Measurements from ENCODE around the gene BHMT2. TPM values are rescaled to one million over a fixed set of nuclear protein-coding genes. Genes with fewer than 3 reads are reported as not detected.

Gene BHMT2
- total RNA-seq (not detected), polyA plus RNA-seq (not detected), total RNA-seq (0 reads per million in 6 experiments)

DNA sequence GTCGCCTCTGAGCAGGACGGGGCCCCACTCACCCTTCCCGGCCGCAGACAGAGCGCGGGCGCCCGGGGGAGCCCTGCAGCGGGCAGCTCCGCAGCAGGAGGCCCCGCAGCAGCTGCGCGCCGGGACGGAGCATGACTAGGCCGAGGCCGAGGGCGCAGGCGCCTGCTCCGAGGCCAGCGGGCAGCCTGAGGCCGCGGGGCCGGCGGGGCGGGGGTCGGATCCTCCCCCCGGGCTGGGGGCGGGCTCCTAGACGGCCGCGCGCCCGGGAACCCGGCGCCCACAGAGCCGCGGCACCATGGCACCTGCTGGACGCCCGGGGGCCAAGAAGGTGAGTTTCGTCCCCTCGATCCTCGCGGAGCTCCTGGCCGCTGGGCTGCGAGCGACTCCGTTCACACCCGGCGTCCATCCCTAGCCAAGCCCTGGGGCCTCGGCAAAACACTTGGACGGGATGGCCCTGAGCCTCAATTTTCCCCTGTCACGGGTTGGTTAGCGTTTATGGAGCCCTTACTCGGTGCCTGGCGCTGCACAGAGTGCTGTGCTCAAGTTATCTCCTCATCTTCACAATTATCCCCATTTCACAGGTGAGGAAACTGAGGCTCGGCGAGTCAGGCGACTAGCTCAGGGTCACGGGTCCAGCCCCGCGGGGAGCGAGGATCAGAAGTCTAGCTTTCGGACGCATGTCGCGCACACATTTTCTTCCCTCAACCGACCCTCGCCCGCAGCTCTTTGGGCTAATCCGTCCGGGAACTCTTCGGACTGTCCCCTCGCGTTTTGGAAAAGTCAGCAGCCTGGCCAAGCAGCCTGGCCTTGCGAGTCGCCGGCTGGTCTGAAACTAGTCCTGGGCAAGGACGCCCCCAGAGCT lies at the start of gene BHMT2, which contains the start of gene DMGDH:
Gene BHMT2 (plus strand): TSS at position 280 of the 862 bp plus-strand sequence. CDS start 16 bp downstream, at position 296.
Gene DMGDH (minus strand): TSS at position 187 of the 862 bp plus-strand sequence. CDS start 54 bp downstream, at position 133.
- peaks cover 0 to 11% (median 3%) of the 10 kb centered on the region in 3 donors for H3K36me3 Mint-ChIP-seq
- POLR2A ChIA-PET = no interaction called here
- ATAC-seq = no peak
- H3K27ac Mint-ChIP-seq = peak within 1 kb of the TSS in 1 of 10 donors; percentile 67
- H3K4me1 Mint-ChIP-seq = peaks cover 0 to 6% (median 0%) of the 10 kb centered on the region in 4 donors
- H3K27me3 Mint-ChIP-seq = peaks cover 18 to 45% (median 32%) of the 10 kb centered on the region in 5 donors
- no peak for DNase-seq
- H3K9me3 Mint-ChIP-seq = peaks cover 0 to 2% (median 0%) of the 10 kb centered on the region in 9 donors
- peak within 1 kb of the TSS in 1 of 10 donors; percentile 12 for H3K4me3 Mint-ChIP-seq

GRCh38 chr5:79020861-79021561 lies 48.6 kb upstream of the BHMT2 start:
- Mint-ChIP-seq H3K36me3 (no peaks in the 10 kb centered on the region), H3K4me1 (peaks cover 6 to 20% (median 9%) of the 10 kb centered on the region in 4 donors), H3K27ac (no peak overlapping the region), H3K4me3 (peak overlapping the region in 3 of 10 donors; percentile 8 to 37 (median 26)), H3K27me3 (peaks cover 26 to 60% (median 37%) of the 10 kb centered on the region in 5 donors), H3K9me3 (no peaks in the 10 kb centered on the region)
- peak in 6 of 10 donors; percentile 12 to 30 (median 22) for DNase-seq
- POLR2A ChIA-PET = interaction anchor here (0.5 to 1.1 kb wide), 2 partner anchors 36 to 1252 kb away, joined by 3 to 5 read pairs; partner anchors contain the start of gene ARSB
- peak; percentile 59 to 60 for ATAC-seq

GRCh38 chr5:79021753-79022152 lies 47.8 kb upstream of the BHMT2 start:
- POLR2A ChIA-PET = no interaction called here
- DNase-seq (no peak), ATAC-seq (no peak)
- no peak overlapping the region for H3K27ac Mint-ChIP-seq
- no peaks in the 10 kb centered on the region for H3K36me3 Mint-ChIP-seq
- H3K27me3 Mint-ChIP-seq = peaks cover 26 to 62% (median 40%) of the 10 kb centered on the region in 5 donors
- no peak overlapping the region for H3K4me3 Mint-ChIP-seq
- no peaks in the 10 kb centered on the region for H3K9me3 Mint-ChIP-seq
- peaks cover 6 to 20% (median 9%) of the 10 kb centered on the region in 4 donors for H3K4me1 Mint-ChIP-seq

DNA sequence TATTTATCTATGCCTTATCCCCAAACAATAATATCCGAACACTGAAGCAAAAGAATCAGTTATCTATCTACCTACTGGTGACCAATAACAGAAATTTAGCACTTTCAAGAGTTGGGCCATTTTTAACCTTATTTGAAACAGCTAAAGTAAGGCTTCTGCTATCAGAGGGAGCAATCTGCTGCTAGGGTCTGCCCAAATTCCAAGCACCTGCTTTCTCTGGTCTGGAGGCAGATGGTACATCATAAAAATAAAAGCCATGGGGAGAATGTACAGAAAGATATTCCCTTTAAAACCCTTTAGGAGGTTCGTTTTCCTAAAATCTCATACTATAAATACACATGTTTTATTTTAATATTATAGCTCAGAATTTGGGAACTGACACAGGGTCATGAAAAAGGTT lies 46.8 kb upstream of the BHMT2 start:
- no peak overlapping the region for H3K27ac Mint-ChIP-seq
- H3K4me3 Mint-ChIP-seq = no peak overlapping the region
- no peak for ATAC-seq
- H3K9me3 Mint-ChIP-seq = no peaks in the 10 kb centered on the region
- POLR2A ChIA-PET = interaction anchor here (1.7 kb wide), 1 partner anchor 38 kb away, joined by 6 read pairs; the partner anchor contains the start of gene ARSB
- H3K4me1 Mint-ChIP-seq = peaks cover 6 to 20% (median 9%) of the 10 kb centered on the region in 4 donors
- H3K27me3 Mint-ChIP-seq = peaks cover 26 to 63% (median 43%) of the 10 kb centered on the region in 5 donors
- no peak for DNase-seq
- H3K36me3 Mint-ChIP-seq = no peaks in the 10 kb centered on the region

DNA sequence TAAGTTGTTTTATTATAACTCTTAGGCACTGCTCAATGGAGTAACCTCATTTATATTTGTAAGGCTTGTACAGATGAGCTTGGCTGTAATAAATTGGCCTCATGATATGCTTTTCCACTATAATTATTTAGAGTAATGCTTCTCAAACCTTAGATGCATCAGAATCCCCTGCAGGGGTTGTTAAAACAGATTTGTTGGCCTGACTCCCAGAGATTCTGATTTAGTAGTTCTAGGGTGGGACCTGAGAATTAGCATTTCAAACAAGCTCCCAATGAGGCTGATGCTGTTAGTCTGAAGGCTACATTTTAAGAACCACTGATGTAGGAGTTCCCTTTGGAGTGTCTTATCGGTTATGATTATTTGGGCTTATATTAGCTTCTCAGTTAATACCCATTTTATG lies 46.2 kb upstream of the BHMT2 start:
- no peaks in the 10 kb centered on the region for H3K36me3 Mint-ChIP-seq
- no peak overlapping the region for H3K27ac Mint-ChIP-seq
- H3K4me1 Mint-ChIP-seq = peaks cover 6 to 20% (median 9%) of the 10 kb centered on the region in 4 donors
- no peak for ATAC-seq
- H3K4me3 Mint-ChIP-seq = no peak overlapping the region
- POLR2A ChIA-PET = interaction anchor here (1.7 kb wide), 1 partner anchor 39 kb away, joined by 6 read pairs; the partner anchor contains the start of gene ARSB
- DNase-seq = no peak
- no peaks in the 10 kb centered on the region for H3K9me3 Mint-ChIP-seq
- peaks cover 24 to 62% (median 43%) of the 10 kb centered on the region in 5 donors for H3K27me3 Mint-ChIP-seq

- Mint-ChIP-seq H3K27ac (no peak overlapping the region), H3K4me3 (no peak overlapping the region), H3K27me3 (peaks cover 24 to 60% (median 45%) of the 10 kb centered on the region in 5 donors), H3K9me3 (no peaks in the 10 kb centered on the region), H3K36me3 (no peaks in the 10 kb centered on the region), H3K4me1 (peaks cover 6 to 20% (median 9%) of the 10 kb centered on the region in 4 donors)
- DNase-seq = no peak
- ATAC-seq = no peak
- POLR2A ChIA-PET = interaction anchor here (1.7 kb wide), 1 partner anchor 39 kb away, joined by 6 read pairs; the partner anchor contains the start of gene ARSB
Measured at GRCh38 chr5:79023947-79024346, 45.6 kb upstream of the BHMT2 start.

DNA sequence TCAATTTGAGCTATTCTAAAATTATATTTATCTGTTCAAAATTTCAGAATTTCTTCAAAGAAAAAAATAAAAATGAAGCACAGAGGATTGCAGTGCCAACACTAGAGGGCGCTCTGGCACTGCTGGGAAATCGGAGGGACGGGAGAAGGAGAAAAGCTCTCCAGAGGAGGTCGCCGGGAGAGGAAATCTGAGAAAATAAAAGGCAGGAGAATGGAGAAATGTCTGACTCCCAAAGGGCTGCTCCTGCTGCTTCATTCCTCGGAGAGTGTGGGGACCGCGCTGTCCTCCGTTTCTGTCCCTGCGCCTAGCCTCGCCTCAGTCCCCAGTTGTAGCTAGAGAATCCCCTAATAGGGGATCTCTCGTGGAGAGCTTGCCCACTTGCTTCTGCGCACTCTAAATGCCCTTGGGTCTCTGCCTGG lies 44.5 kb upstream of the BHMT2 start:
- no peaks in the 10 kb centered on the region for H3K9me3 Mint-ChIP-seq

DNA sequence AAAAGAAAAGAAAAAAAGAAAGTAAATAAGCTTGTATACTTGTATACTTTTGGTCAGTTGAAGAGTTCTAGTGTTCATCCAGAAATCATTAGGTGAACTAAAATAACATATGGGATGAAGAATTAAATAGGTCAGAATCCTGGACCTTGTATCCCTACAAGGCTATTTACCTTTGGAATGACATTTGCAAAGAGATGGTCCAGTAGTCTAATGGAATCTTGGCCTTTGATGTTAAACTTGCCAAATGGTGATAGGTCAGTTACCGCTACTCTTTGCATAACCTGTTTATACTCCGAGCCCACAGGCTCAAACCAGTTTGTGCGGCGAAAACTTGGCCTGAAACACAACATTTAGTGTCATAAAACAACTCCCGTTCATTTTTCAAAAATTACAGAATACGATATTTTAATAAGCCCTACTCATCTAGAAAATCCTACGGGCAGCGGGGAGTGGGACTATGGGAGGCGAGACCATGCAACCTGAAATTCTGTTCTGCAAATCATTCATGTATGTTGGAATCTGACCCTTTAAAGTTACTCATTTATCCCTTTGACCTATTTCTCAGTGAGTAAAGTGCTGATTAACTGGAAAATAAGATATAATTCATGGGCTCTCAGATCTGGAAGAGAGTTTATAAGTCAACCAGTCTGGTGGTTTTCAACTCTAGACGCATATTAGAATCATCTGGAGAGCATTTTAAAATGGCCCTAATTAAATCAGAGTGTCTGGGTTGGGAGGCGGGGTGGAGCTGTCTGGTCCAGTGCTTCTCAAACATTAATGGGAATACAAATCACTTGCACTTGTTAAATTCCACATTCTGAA lies 38.7 kb upstream of the BHMT2 start:
- ATAC-seq (no peak), DNase-seq (no peak)
- no peaks in the 10 kb centered on the region for H3K9me3 Mint-ChIP-seq
- H3K4me3 Mint-ChIP-seq = no peak overlapping the region
- POLR2A ChIA-PET = no interaction called here
- H3K27ac Mint-ChIP-seq = no peak overlapping the region
- H3K4me1 Mint-ChIP-seq = no peaks in the 10 kb centered on the region
- no peaks in the 10 kb centered on the region for H3K36me3 Mint-ChIP-seq
- peaks cover 0 to 17% (median 9%) of the 10 kb centered on the region in 5 donors for H3K27me3 Mint-ChIP-seq

More for the DNA sequence above, 44.5 kb upstream of the BHMT2 start:
- Mint-ChIP-seq H3K27ac (no peak overlapping the region), H3K4me3 (peak overlapping the region; percentile 34 to 82 (median 53)), H3K4me1 (peaks cover 6 to 20% (median 9%) of the 10 kb centered on the region in 4 donors), H3K36me3 (no peaks in the 10 kb centered on the region), H3K27me3 (peaks cover 24 to 51% (median 41%) of the 10 kb centered on the region in 5 donors)
- peak in 9 of 10 donors; percentile 4 to 52 (median 38) for DNase-seq
- peak; percentile 39 for ATAC-seq
- POLR2A ChIA-PET = interaction anchor here (1.5 kb wide), 1 partner anchor 41 kb away, joined by 5 read pairs; no protein-coding TSS in a partner anchor

DNA sequence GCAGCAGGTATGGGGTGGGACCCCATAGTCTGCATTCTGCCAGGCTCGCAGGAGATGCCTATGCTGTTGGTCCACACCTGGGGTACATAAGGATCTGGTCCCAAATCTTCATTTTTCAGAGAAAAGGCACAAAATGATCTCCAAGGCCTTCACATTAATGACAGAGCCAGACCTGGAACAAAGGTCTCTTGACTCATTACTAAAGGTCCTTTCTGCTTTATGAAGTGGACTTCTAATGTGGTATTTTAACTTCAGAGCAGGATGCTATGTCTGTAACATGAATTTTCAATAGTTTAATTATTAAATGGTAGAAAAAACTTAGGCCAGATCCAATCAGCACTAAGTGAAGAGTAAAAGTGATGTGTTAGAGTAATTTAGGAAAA lies 38.1 kb upstream of the BHMT2 start:
- ATAC-seq (no peak), DNase-seq (no peak)
- H3K4me1 Mint-ChIP-seq = no peaks in the 10 kb centered on the region
- POLR2A ChIA-PET = no interaction called here
- H3K27ac Mint-ChIP-seq = no peak overlapping the region
- H3K4me3 Mint-ChIP-seq = no peak overlapping the region
- H3K36me3 Mint-ChIP-seq = no peaks in the 10 kb centered on the region
- no peaks in the 10 kb centered on the region for H3K9me3 Mint-ChIP-seq
- peaks cover 0 to 11% (median 6%) of the 10 kb centered on the region in 5 donors for H3K27me3 Mint-ChIP-seq

DNA sequence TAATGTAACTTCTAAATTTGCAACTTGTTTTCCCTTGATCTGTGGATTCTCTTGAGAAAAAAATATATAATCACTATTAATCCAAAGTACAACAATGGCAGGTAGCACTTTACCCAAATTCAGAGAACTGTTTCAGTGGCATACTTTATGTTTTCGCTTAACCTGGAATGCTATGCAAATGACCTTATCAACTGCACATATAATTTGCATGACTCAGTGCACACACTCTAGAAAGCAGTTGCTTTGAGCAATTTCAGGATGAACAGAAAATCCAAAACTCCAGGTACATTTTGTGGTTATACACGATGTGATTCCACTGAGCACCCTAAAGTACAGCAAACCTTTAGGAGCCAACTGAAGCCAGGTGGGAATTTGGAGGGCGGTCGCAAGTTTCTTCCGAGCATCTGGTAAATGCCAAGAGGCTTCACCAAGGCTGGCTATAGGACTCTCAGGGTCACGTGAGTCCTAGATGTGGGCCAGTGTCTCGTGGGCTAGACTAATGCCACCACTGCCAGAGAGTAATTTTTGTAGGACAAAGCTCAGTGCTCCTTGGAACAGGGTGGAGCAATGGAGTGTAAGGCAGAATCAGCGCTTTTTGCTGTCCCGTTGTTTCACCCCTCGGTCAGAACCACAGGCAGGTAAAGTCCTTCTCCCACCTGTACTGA lies 37.4 kb upstream of the BHMT2 start:
- ATAC-seq = no peak

DNA sequence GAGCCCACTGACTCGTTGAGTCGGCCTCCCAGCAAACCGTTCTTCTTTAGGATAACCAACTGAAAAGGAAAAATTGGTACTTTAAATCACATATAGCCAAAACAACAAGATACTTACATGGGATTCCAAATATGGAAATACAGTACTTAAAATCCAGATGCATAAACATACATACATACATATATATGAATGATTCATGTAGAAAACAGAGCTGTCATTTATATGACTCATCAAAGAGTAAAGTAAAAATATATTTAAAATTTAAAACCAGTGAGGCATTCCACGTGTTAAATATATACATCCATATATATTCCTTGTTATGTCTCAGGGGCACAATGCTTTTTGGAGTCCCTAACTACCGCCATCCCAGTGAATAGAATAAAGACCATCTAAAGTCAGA lies 36.8 kb upstream of the BHMT2 start:
- Mint-ChIP-seq H3K36me3 (no peaks in the 10 kb centered on the region), H3K27ac (no peak overlapping the region), H3K4me1 (no peaks in the 10 kb centered on the region), H3K4me3 (no peak overlapping the region), H3K9me3 (peaks cover 0 to 8% (median 0%) of the 10 kb centered on the region in 9 donors), H3K27me3 (peaks cover 0 to 2% (median 0%) of the 10 kb centered on the region in 5 donors)
- POLR2A ChIA-PET = no interaction called here
- ATAC-seq (no peak), DNase-seq (no peak)

More for the DNA sequence above, 37.4 kb upstream of the BHMT2 start:
- peaks cover 0 to 5% (median 3%) of the 10 kb centered on the region in 5 donors for H3K27me3 Mint-ChIP-seq
- H3K36me3 Mint-ChIP-seq = no peaks in the 10 kb centered on the region
- no peak overlapping the region for H3K27ac Mint-ChIP-seq
- peaks cover 0 to 5% (median 0%) of the 10 kb centered on the region in 9 donors for H3K9me3 Mint-ChIP-seq
- no peaks in the 10 kb centered on the region for H3K4me1 Mint-ChIP-seq
- POLR2A ChIA-PET = no interaction called here
- no peak for DNase-seq
- no peak overlapping the region for H3K4me3 Mint-ChIP-seq
